GM12878 (cell line): Measurements from ENCODE around the gene SSH3. TPM values are rescaled to one million over a fixed set of nuclear protein-coding genes. Genes with fewer than 3 reads are reported as not detected.

Source experiments
- ATAC-seq: fragments of 200-7000 bp; cut with Tn5 transposase; 3 replicates; pipeline ENCODE4 v1.9.1; 2020; ENCODE audit warnings: mild to moderate bottlenecking, moderate library complexity
- BruUV-seq: library from RNA; stranded (reverse); fragments of 400-500 nt; replicated peaks from 2 replicates; lab custom pipeline; 2021; lab: Mats Ljungman, UMichigan
- CTCF ChIA-PET: fragments of 300-600 bp; sonication (Branson Sonifier 250); formaldehyde crosslinking; extraction: SDS; loops from one replicate; lab custom pipeline; 2021; ENCODE audit warnings: inconsistent platforms; lab: Yijun Ruan, JAX
- POLR2A ChIA-PET: fragments of 350-600 bp; formaldehyde crosslinking; extraction: SDS; loops from one replicate; lab custom pipeline; 2021; ENCODE audit warnings: inconsistent platforms; lab: Charles Lee
- RAD21 ChIA-PET: fragments of 300-600 bp; sonication (Branson Sonifier 250); formaldehyde crosslinking; loops from one replicate; lab custom pipeline; 2023; ENCODE audit warnings: antibody characterized with exemption; ENCODE audit not compliant: unreplicated experiment; lab: Charles Lee
- SMC1A ChIA-PET: fragments of 300-600 bp; sonication (Branson Sonifier 250); formaldehyde crosslinking; loops from one replicate; lab custom pipeline; 2023; ENCODE audit not compliant: unreplicated experiment, uncharacterized antibody; lab: Charles Lee
- DNase-seq: peaks from one replicate; pipeline ENCODE4 v3.0.0-alpha.2; 2011; ENCODE audit warnings: low read depth, low spot score
- FAIRE-seq: peaks from 3 replicates; lab custom pipeline; 2011; peaks lifted over from hg19 to GRCh38; lab: Jason Lieb, UNC
- H2AFZ ChIP-seq: 2 replicates; pipeline ENCODE4 v1.6.0; 2011; ENCODE audit warnings: low read depth, low read length, control low read depth; ENCODE audit not compliant: control insufficient read depth
- H3K27ac ChIP-seq: 2 replicates; pipeline ENCODE4 v1.5.1; 2011; ENCODE audit warnings: control low read depth; ENCODE audit not compliant: control insufficient read depth, insufficient read depth
- H3K27me3 ChIP-seq, 2 experiments: replicated peaks in 1 of 2; 2 replicates each; pipeline versions ENCODE4 v1.6.0 to v1.6.1; 2011; ENCODE audit warnings: low read length in 1 of 2; ENCODE audit not compliant: control insufficient read depth in 2 of 2, insufficient read depth in 2 of 2
- H3K36me3 ChIP-seq, 2 experiments: 2 replicates each; pipeline ENCODE4 v1.5.1; 2011; ENCODE audit warnings: low read length in 1 of 2; ENCODE audit not compliant: control insufficient read depth in 2 of 2, insufficient read depth in 2 of 2
- H3K4me1 ChIP-seq: 2 replicates; pipeline ENCODE4 v1.6.1; 2011; ENCODE audit warnings: mild to moderate bottlenecking, low read length, moderate library complexity, mixed read lengths; ENCODE audit not compliant: control insufficient read depth, insufficient read depth
- H3K4me2 ChIP-seq: 2 replicates; pipeline ENCODE4 v1.6.0; 2011; ENCODE audit warnings: control low read depth; ENCODE audit not compliant: control insufficient read depth, insufficient read depth
- H3K4me3 ChIP-seq: fragments of 200-600 bp; sonication (generic); 2 replicates; pipeline ENCODE4 v1.5.1; 2016
- H3K79me2 ChIP-seq: 2 replicates; pipeline ENCODE4 v1.6.0; 2011; ENCODE audit warnings: low read length; ENCODE audit not compliant: control insufficient read depth, insufficient read depth
- H3K9ac ChIP-seq: 2 replicates; pipeline ENCODE4 v1.8.0; 2011; ENCODE audit warnings: low read length, control low read depth, mixed read lengths; ENCODE audit not compliant: control insufficient read depth, insufficient read depth
- H3K9me3 ChIP-seq: replicated peaks from 3 replicates; pipeline ENCODE4 v1.5.1; 2011; ENCODE audit warnings: mild to moderate bottlenecking, low read length; ENCODE audit not compliant: control insufficient read depth, insufficient read depth
- H4K20me1 ChIP-seq: 2 replicates; pipeline ENCODE4 v1.6.0; 2011; ENCODE audit not compliant: control insufficient read depth, insufficient read depth
- CHD4 ChIP-seq: fragments of 200-600 bp; sonication (generic); IDR thresholded peaks from 2 replicates; pipeline ENCODE4 v1.6.1; 2016; ENCODE audit warnings: mild to moderate bottlenecking
- LARP7 ChIP-seq: fragments of 450-650 bp; IDR thresholded peaks from 2 replicates; pipeline ENCODE4 v1.6.1; 2017; ENCODE audit warnings: mild to moderate bottlenecking
- PKNOX1 ChIP-seq: fragments of 450-650 bp; IDR thresholded peaks from 2 replicates; pipeline ENCODE4 v1.6.1; 2016; ENCODE audit warnings: mild to moderate bottlenecking
- SP1 ChIP-seq: IDR thresholded peaks from one replicate; pipeline ENCODE4 v1.6.1; 2011; ENCODE audit warnings: low read depth, low read length
- ZBED1 ChIP-seq: IDR thresholded peaks from 2 replicates; pipeline ENCODE4 v1.6.1; 2016; ENCODE audit warnings: borderline replicate concordance
- WGBS: methylation state at CpG from one replicate; pipeline ENCODE4 v1.1.6; 2016; ENCODE audit warnings: low lambda C conversion rate; ENCODE audit not compliant: insufficient replicate concordance, insufficient coverage; ENCODE audit errors: missing lambda C conversion rate; 5-methylcytosine and 5-hydroxymethylcytosine counted together
- in situ Hi-C: fragments of 300-500 bp; cut with MboI; formaldehyde crosslinking; loops from 9 replicates; pipeline ENCODE4 v1.14.3; 2018; ENCODE audit warnings: mixed read lengths
- intact Hi-C: fragments of 100-400 bp; cut with micrococcal nuclease; formaldehyde crosslinking; loops from one replicate; pipeline ENCODE4 v1.14.2; 2022; ENCODE audit not compliant: unreplicated experiment
- polyA plus RNA-seq, 11 experiments: library from polyadenylated mRNA; depleted of rRNA in 4 of 11; unstranded in 6 of 11; stranded (reverse) in 5 of 11; fragments of >200 nt; fragmentation: Nextera tagmentation in 4 of 11; fragmentation: Illumina TruSeq in 1 of 11; extraction: Ambion mirVana in 4 of 11; extraction: Trizol in 1 of 11; gene quantifications; 1 replicate in 1 of 11; 2 replicates in 10 of 11; pipeline versions ENCODE4 v1.2.1 to v1.2.3, GENCODE V29; 2011 to 2016; ENCODE audit warnings: inconsistent platforms in 2 of 11, missing spikeins in 2 of 11, low read depth in 1 of 11
- total RNA-seq, 4 experiments: library from RNA; depleted of rRNA in 3 of 4; stranded (reverse); fragments of >200 nt in 3 of 4; fragmentation: Illumina TruSeq in 1 of 4; extraction: Trizol in 1 of 4; gene quantifications; 2 replicates each; pipeline versions ENCODE4 v1.2.1 to v1.2.3, GENCODE V29; 2013 to 2021

Gene SSH3
- total and polyA plus RNA-seq, 10 of the 15 experiments (the other 5 are each of a cell fraction or from before 2014, with no cell fraction given): 0.05 to 0.83 (median 0.28) TPM; not detected in 3

GRCh38 chr11:67292671-67293070 lies 10.7 kb upstream of the SSH3 start:
- DNase-seq: no peak
- SMC1A ChIA-PET: interaction anchor here (1.3 to 2.2 kb wide), 5 partner anchors 22 to 88 kb away, joined by 3 to 12 read pairs (median 5); no protein-coding TSS in a partner anchor
- peaks cover 10% of the 10 kb centered on the region for H3K9me3 ChIP-seq
- TF ChIP-seq LARP7 (no peak), ZBED1 (no peak), CHD4 (no peak)
- TF ChIP-seq, all 136 proteins: peak for 0
- no TSS peak for BruUV-seq
- no peak for FAIRE-seq
- Histone ChIP-seq H3K36me3 (peaks cover 8 to 20% of the 10 kb centered on the region in 2 experiments), H3K4me1 (peaks cover 14% of the 10 kb centered on the region), H4K20me1 (no peaks in the 10 kb centered on the region), H3K4me3 (no peak overlapping the region), H3K4me2 (no peak overlapping the region), H3K27ac (no peak overlapping the region), H3K9ac (no peak overlapping the region), H3K79me2 (peaks cover 18% of the 10 kb centered on the region), H2AFZ (no peak overlapping the region), H3K27me3 (no peaks in the 10 kb centered on the region)
- ChIA-PET RAD21 (interaction anchor here (0.8 to 1.1 kb wide), 4 partner anchors 15 to 89 kb away, joined by 3 read pairs; no protein-coding TSS in a partner anchor), CTCF (interaction anchor here (1.5 to 4.2 kb wide), 3 partner anchors 19 to 31 kb away, joined by 3 to 21 read pairs (median 5); no protein-coding TSS in a partner anchor), POLR2A (interaction anchor here (0.6 kb wide), 1 partner anchor 19 kb away, joined by 4 read pairs; no protein-coding TSS in a partner anchor)
- 54% methylated on average over 3 of the region's 3 CpGs for WGBS
- in situ Hi-C loops: no loop called here
- no peak for ATAC-seq
- intact Hi-C loops: no loop called here

GRCh38 chr11:67293090-67293489 lies 10.2 kb upstream of the SSH3 start:
- Histone ChIP-seq H3K36me3 (peaks cover 8 to 20% of the 10 kb centered on the region in 2 experiments), H4K20me1 (no peaks in the 10 kb centered on the region), H3K27me3 (no peaks in the 10 kb centered on the region), H3K9me3 (peaks cover 10% of the 10 kb centered on the region), H3K9ac (no peak overlapping the region), H3K4me3 (no peak overlapping the region), H3K79me2 (peaks cover 16% of the 10 kb centered on the region), H2AFZ (no peak overlapping the region), H3K27ac (no peak overlapping the region), H3K4me1 (peaks cover 10% of the 10 kb centered on the region), H3K4me2 (no peak overlapping the region)
- ChIA-PET POLR2A (interaction anchor here (0.6 to 1.3 kb wide), 3 partner anchors 15 to 220 kb away, joined by 4 to 6 read pairs (median 5); no protein-coding TSS in a partner anchor), CTCF (interaction anchor here (1.3 to 4.2 kb wide), 4 partner anchors 19 to 31 kb away, joined by 3 to 21 read pairs (median 4); no protein-coding TSS in a partner anchor), SMC1A (interaction anchor here (0.7 to 2.2 kb wide), 6 partner anchors 10 to 88 kb away, joined by 3 to 12 read pairs (median 4); no protein-coding TSS in a partner anchor), RAD21 (interaction anchor here (0.8 to 1.1 kb wide), 4 partner anchors 15 to 89 kb away, joined by 3 read pairs; no protein-coding TSS in a partner anchor)
- in situ Hi-C loops (no loop called here), intact Hi-C loops (no loop called here)
- no TSS peak for BruUV-seq
- no peak for ATAC-seq
- FAIRE-seq: no peak
- no peak for DNase-seq
- TF ChIP-seq SP1 (no peak), PKNOX1 (no peak)
- WGBS: 39% methylated on average over 3 of the region's 3 CpGs
